GM18502 (cell line): ENCODE results near the gene GPX4.
"Not testable (repeated sequence)": the region's sequence is repeated elsewhere in the genome, so short reads cannot be mapped to it uniquely, and the experiment has no call there.

Experiments
- ATAC-seq: cut with Tn5 transposase; IDR thresholded peaks from one replicate; pipeline ENCODE4 v1.9.1; 2021; ENCODE audit warnings: mild to moderate bottlenecking; ENCODE audit not compliant: unreplicated experiment, poor library complexity

The GPX4 gene

GRCh38 chr19:1126984-1127760 is 23.4 kb downstream of the GPX4 start:
- ATAC-seq, result no peak

GRCh38 chr19:1128106-1128505 is 24.3 kb downstream of the GPX4 start:
- no peak for ATAC-seq

DNA sequence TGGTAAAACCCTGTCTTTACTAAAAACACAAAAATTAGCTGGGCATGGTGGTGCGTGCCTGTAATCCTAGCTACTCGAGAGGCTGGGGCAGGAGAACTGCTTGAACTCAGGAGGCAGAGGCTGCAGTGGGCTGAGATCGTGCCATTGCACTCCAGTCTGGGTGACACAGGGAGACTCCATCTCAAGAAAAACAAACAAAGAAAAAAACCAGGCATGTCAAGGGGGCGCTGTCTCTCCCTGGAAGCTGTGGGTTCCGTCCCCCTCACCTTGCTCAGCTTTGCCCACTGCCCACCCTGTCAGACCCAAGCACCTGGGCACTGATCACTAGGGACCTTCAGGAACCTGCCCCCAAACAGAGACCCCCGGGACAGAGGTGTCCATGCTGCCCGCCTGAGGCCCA is 25.3 kb downstream of the GPX4 start:
- ATAC-seq, result not testable (repeated sequence)

GRCh38 chr19:1129535-1129934 is 25.7 kb downstream of the GPX4 start:
- ATAC-seq, result no peak

DNA sequence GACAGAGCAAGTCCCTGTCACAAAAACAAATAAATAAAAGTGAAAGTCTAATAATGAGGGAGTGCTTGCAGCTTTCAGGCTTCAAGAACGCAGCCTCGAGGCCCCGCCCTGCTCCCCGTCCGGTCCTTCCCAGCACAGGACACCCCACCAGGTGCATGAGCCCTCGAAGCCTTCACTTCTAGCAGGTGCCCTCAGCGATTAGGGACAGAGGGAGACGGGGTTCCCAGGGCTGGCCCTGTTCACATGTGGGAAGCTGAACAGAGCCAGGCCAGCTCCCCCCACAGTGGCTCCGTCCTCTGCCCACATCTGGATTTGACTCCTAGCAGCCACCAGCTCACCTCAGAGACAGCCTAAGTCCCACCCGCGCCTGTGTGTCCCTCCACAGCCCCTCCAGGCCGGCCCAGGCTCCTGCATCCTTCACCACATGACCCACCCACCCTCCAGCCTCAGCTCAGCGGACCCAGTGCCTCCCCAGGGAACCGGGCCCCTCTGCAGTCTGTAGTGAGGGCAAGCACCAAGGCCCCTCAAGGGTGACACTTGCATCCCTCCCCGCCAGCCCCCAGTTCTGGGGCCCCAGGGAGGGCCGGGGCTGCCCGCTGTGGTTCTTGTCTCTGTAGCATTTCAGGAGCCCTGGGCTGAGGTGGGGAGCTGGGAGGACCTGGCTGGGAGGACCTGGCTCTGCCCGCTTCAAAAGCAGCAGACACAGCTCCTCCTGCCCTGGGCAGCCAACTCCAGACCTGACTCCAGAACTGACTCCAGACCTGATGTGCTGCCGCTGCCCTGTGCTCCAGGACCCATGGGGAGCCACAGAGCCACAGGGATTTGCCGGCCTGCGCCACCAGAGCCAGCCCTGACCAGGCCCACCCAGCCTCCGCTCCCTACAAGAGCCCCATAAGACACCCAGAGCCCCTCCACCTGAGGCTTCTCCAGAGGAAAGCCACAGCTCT is 27.2 kb downstream of the GPX4 start:
- ATAC-seq, result no peak

GRCh38 chr19:1131718-1132551 is 28.1 kb downstream of the GPX4 start:
- ATAC-seq, result peak; percentile 42

GRCh38 chr19:1132552-1133383 is 29.0 kb downstream of the GPX4 start:
- peak; percentile 15 for ATAC-seq

DNA sequence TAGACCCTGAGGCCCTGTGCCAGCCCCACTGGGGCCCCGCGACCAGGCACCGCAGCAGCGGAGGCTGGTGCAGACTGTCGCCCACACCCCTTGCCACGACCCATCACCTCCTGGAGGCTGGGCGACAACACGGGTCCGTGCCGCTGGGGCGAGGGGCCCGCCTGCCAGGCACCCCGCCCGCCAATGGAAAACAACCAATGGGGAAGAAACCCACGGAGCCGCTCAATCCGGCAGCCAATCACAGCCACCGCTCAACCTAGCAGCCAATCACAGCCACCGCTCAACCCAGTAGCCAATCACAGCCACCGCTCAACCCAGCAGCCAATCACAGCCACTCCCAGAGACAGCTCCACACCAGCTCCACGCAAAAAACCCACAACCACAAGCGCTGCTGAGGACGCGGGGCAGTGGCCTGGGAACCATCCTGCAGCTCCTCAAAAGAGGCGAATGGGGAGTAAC is 29.7 kb downstream of the GPX4 start:
- ATAC-seq, result peak; percentile 62

GRCh38 chr19:1134431-1134830 is 30.6 kb downstream of the GPX4 start:
- no peak for ATAC-seq

- no peak for ATAC-seq
These were observed 31.7 kb downstream of the GPX4 start for GRCh38 chr19:1135454-1135853.

- ATAC-seq, result no peak
These were observed 32.4 kb downstream of the GPX4 start for GRCh38 chr19:1136201-1136600.

DNA sequence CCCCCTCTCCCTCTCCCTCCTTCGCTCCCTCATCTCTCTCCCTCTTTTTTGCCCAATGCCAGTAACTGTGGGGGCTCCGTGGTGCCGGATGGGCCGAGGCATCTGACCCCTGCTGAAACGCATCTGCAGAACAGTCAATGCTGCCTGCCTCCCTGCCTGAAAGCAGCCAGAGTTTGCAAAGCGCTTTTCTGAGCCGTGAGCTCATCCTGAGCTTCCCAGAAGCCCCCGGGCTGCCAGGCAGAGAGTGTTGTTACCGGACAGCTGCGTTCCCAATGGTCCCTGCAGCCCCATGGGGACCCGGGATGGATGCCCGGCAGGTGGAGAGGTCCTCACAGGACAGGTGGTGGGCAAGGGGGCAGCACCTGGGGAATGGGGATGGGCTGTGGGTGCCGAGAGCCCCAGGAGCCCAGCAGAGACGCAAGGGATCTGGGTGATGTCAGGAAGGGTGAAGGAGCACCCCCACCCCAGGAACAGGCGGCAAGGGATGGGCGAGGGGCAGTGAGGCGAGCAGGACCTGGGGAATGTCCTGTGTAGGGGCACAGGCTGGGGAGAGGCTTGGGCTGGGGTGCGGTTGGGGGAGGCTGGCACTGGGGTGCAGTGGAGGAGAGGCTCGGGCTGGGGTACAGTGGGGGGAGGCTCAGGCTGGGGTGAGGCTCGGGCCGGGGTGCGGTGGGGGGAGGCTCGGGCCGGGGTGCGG is 33.0 kb downstream of the GPX4 start:
- no peak for ATAC-seq

GRCh38 chr19:1138121-1138520 is 34.3 kb downstream of the GPX4 start:
- ATAC-seq, result no peak

DNA sequence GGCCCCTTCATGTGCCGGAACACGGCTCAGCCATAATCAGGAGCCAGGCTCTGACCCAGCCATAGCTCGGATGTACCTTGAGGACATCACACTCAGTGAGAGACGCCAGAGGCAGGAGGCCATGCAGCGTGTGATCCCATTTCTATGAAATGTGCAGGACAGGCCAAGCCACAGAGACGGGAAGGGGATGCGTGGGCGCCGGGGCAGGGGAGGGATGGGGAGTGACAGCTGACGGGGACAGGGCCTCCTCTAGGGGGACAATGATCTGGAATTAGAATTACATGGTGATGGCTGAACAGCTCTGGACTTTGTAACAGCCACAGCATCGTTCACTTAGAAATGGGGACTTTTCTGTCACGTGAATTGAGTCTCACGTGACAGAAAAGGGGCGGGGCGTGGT is 35.3 kb downstream of the GPX4 start:
- no peak for ATAC-seq

- ATAC-seq, result no peak
These were observed 36.7 kb downstream of the GPX4 start for GRCh38 chr19:1140272-1141027.

- ATAC-seq, result no peak
These were observed 38.1 kb downstream of the GPX4 start for GRCh38 chr19:1141944-1142343.

GRCh38 chr19:1143828-1144399 is 40.1 kb downstream of the GPX4 start:
- no peak for ATAC-seq

GRCh38 chr19:1144741-1145140 is 40.9 kb downstream of the GPX4 start:
- ATAC-seq, result no peak
